Measurements from ENCODE around the gene KCNIP3.
A peak's percentile ranks its signal among the peaks of the same experiment; 100 is the strongest.

The KCNIP3 gene

DNA sequence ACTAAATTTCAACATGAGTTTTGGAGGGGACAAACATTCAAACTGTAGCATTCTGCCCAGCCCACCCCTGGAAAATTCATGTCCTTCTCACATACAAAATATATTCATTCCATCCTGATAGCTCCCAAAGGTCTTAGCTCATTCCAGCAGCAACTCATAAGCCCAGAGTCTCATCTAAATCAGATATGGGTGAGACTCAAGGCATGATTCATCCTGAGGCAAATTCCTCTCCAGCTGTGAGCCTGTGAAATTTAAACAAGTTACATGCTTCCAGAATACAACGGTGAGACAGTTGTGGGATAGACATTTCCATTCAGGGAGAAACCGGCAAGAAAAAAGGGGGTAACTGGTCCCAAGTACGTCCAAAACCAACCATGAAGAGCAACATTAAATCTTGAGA lies 61.9 kb downstream of the KCNIP3 start:
- Histone ChIP-seq H3K27ac (ENCODE audit: extremely low read depth, low read depth, low read length) (no peak overlapping the region), H3K4me1 (ENCODE audit: control insufficient read depth, insufficient read depth, low read length) (no peaks in the 10 kb centered on the region), H3K4me3 (ENCODE audit: low read depth, low read length) (no peak overlapping the region), H3K36me3 (ENCODE audit: control insufficient read depth in 2 of 2, insufficient read depth in 1 of 2, low read length in 2 of 2) (no peaks in the 10 kb centered on the region), H3K9me3 (ENCODE audit: control insufficient read depth, insufficient read depth, low read depth, low read length) (no peaks in the 10 kb centered on the region)
- TF ChIP-seq KLF16 (tag by site-specific recombination; IDR thresholded peaks at IDR 0.05) (no peak), ZNF624 (tag by site-specific recombination; IDR thresholded peaks at IDR 0.05) (no peak), FEZF1 (tag by site-specific recombination; IDR thresholded peaks at IDR 0.05) (no peak), ZNF514 (tag by site-specific recombination; IDR thresholded peaks at IDR 0.05) (no peak), ZNF561 (tag by site-specific recombination; IDR thresholded peaks at IDR 0.05; ENCODE audit: borderline replicate concordance) (no peak), GLI4 (tag by site-specific recombination; IDR thresholded peaks at IDR 0.05) (no peak), ZSCAN30 (tag by site-specific recombination; IDR thresholded peaks at IDR 0.05) (no peak), ZBTB48 (tag by site-specific recombination; IDR thresholded peaks at IDR 0.05) (no peak), WT1 (tag by site-specific recombination; IDR thresholded peaks at IDR 0.05) (no peak), ZNF555 (tag by site-specific recombination; conservative IDR thresholded peaks at IDR 0.05) (no peak)
- TF ChIP-seq, protein P1, sequence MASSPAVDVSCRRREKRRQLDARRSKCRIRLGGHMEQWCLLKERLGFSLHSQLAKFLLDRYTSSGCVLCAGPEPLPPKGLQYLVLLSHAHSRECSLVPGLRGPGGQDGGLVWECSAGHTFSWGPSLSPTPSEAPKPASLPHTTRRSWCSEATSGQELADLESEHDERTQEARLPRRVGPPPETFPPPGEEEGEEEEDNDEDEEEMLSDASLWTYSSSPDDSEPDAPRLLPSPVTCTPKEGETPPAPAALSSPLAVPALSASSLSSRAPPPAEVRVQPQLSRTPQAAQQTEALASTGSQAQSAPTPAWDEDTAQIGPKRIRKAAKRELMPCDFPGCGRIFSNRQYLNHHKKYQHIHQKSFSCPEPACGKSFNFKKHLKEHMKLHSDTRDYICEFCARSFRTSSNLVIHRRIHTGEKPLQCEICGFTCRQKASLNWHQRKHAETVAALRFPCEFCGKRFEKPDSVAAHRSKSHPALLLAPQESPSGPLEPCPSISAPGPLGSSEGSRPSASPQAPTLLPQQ (tag by site-specific recombination; IDR thresholded peaks at IDR 0.05), result no peak
- TF ChIP-seq, protein P2, sequence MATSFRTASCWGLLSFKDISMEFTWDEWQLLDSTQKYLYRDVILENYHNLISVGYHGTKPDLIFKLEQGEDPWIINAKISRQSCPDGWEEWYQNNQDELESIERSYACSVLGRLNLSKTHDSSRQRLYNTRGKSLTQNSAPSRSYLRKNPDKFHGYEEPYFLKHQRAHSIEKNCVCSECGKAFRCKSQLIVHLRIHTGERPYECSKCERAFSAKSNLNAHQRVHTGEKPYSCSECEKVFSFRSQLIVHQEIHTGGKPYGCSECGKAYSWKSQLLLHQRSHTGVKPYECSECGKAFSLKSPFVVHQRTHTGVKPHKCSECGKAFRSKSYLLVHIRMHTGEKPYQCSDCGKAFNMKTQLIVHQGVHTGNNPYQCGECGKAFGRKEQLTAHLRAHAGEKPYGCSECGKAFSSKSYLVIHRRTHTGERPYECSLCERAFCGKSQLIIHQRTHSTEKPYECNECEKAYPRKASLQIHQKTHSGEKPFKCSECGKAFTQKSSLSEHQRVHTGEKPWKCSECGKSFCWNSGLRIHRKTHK (tag by site-specific recombination; IDR thresholded peaks at IDR 0.05), result no peak
- POLR2A ChIA-PET, result no interaction called here
- CTCF ChIA-PET, result interaction anchor here (0.7 to 0.9 kb wide), 2 partner anchors 8 to 30 kb away, joined by 3 read pairs; no protein-coding TSS in a partner anchor

DNA sequence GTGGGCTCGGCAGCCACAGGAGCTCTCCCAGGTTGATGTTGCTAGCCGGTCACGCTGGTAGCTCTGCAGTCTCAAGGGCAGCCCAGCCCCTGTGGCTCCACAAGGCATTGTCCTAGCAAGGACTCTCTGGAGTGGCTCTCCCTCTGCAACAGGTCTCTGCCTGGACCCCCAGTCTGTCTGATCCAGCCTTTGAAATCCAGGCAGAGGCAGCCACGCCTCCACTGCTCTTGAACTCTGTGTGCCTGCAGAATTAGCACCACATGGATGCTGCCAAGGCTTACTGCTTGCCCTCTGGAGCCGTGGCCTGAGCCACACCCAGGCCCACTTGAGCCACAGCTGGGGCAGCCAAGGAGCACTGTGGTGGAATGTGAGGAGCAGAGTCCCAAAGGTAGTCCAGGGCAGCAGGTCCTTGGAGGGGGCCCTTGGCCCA lies 62.4 kb downstream of the KCNIP3 start:
- ChIA-PET POLR2A (no interaction called here), CTCF (interaction anchor here (0.9 kb wide), 1 partner anchor 29 kb away, joined by 3 read pairs; no protein-coding TSS in a partner anchor)
- no peak for TF ChIP-seq ZNF423 (tag by site-specific recombination; IDR thresholded peaks at IDR 0.05)
- TF ChIP-seq, protein P1 (tag by site-specific recombination; IDR thresholded peaks at IDR 0.05), result no peak
- TF ChIP-seq SCRT2 (tag by site-specific recombination; IDR thresholded peaks at IDR 0.05), result peak; percentile 47
- H3K27ac ChIP-seq (ENCODE audit: extremely low read depth, low read depth, low read length), result no peak overlapping the region
- no peaks in the 10 kb centered on the region for H3K9me3 ChIP-seq (ENCODE audit: control insufficient read depth, insufficient read depth, low read depth, low read length)
- H3K4me1 ChIP-seq (ENCODE audit: control insufficient read depth, insufficient read depth, low read length), result no peaks in the 10 kb centered on the region
- H3K36me3 ChIP-seq (ENCODE audit: control insufficient read depth in 2 of 2, insufficient read depth in 1 of 2, low read length in 2 of 2), result no peaks in the 10 kb centered on the region
- H3K4me3 ChIP-seq (ENCODE audit: low read depth, low read length), result no peak overlapping the region

DNA sequence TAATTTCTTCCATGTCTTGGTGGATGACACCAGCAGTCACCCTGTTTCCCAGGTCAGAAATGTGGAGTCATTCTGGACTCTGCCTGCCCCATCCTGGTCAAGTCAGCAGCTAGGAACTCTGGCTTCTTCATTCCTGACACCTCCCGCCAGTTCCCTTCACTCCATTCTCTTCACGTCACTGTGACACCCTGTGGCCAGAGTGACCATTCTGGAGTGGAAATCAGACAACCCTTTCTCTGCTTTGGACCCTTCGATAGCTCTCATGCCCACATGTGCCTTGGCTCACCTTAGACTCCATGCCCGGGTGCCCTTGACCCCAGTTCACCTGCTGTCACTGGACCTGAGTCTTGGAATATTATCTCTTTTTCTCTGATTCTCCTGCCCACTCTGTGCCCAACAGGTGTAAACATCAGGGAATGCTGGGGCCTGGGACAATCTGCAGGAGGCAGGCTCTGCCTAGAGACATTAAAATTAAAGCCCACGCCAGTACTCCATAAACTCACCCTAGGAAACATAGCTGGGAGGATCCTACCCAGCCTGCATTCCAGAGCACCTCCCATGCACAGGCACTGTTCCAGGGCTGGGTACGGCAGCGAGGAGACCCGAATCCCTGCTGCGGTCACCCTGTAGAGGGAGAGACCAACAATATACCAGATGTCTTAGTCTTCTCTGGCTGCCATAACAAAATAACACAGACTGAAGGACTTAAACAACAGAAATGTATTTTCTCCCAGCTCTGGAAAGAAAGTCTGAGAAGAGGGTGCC lies 64.3 kb downstream of the KCNIP3 start:
- ChIA-PET CTCF (interaction anchor here (1.2 kb wide), 1 partner anchor 28 kb away, joined by 5 read pairs; no protein-coding TSS in a partner anchor), POLR2A (no interaction called here)
- H3K27ac ChIP-seq (ENCODE audit: extremely low read depth, low read depth, low read length), result no peak overlapping the region
- no peak overlapping the region for H3K4me3 ChIP-seq (ENCODE audit: low read depth, low read length)
- no peaks in the 10 kb centered on the region for H3K36me3 ChIP-seq (ENCODE audit: control insufficient read depth in 2 of 2, insufficient read depth in 1 of 2, low read length in 2 of 2)
- H3K9me3 ChIP-seq (ENCODE audit: control insufficient read depth, insufficient read depth, low read depth, low read length), result no peaks in the 10 kb centered on the region
- no peaks in the 10 kb centered on the region for H3K4me1 ChIP-seq (ENCODE audit: control insufficient read depth, insufficient read depth, low read length)
- TF ChIP-seq, protein P3, sequence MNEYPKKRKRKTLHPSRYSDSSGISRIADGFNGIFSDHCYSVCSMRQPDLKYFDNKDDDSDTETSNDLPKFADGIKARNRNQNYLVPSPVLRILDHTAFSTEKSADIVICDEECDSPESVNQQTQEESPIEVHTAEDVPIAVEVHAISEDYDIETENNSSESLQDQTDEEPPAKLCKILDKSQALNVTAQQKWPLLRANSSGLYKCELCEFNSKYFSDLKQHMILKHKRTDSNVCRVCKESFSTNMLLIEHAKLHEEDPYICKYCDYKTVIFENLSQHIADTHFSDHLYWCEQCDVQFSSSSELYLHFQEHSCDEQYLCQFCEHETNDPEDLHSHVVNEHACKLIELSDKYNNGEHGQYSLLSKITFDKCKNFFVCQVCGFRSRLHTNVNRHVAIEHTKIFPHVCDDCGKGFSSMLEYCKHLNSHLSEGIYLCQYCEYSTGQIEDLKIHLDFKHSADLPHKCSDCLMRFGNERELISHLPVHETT (tag by site-specific recombination; IDR thresholded peaks at IDR 0.05), result no peak
- TF ChIP-seq ZNF701 (tag by site-specific recombination; IDR thresholded peaks at IDR 0.05), result no peak
- no peak for TF ChIP-seq ZNF350 (tag by site-specific recombination; IDR thresholded peaks at IDR 0.05)
- no peak for TF ChIP-seq ZNF266 (tag by site-specific recombination; IDR thresholded peaks at IDR 0.05; ENCODE audit: low read depth)
